ENCODE data around the gene ZNF365.

Gene ZNF365

DNA sequence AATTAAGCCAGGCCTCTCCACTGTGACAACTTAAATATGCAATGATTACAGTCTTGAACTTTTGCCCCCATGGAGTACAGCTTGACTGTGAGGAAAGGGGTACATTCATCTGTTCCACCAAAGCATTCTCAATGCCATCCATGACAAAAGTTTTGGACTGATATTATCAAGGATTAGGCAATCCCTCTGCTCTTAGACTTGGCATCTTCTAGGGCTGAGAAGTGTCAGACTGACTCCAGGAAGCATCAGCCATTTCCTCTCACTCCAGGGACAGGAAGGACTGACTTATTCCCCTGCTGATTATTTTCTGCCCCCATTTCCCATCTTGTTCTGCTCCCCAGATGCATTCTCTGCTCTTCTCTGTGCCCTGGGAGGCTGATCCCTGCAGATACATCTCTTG, 69.7 kb downstream of the ZNF365 start:
- no peak overlapping the region for H3K4me3 ChIP-seq (ENCODE audit: extremely low read depth, insufficient read depth, low read length, poor library complexity, severe bottlenecking)
- no peaks in the 10 kb centered on the region for H3K36me3 ChIP-seq (ENCODE audit: control insufficient read depth, insufficient read depth, low read length)
- H3K27ac ChIP-seq (ENCODE audit: low read depth, low read length, severe bottlenecking) = no peak overlapping the region
- peaks cover 4% of the 10 kb centered on the region for H3K4me1 ChIP-seq (ENCODE audit: control insufficient read depth, insufficient read depth, low read length, poor library complexity, severe bottlenecking)
- no peaks in the 10 kb centered on the region for H3K9me3 ChIP-seq (ENCODE audit: control insufficient read depth, low read length)

DNA sequence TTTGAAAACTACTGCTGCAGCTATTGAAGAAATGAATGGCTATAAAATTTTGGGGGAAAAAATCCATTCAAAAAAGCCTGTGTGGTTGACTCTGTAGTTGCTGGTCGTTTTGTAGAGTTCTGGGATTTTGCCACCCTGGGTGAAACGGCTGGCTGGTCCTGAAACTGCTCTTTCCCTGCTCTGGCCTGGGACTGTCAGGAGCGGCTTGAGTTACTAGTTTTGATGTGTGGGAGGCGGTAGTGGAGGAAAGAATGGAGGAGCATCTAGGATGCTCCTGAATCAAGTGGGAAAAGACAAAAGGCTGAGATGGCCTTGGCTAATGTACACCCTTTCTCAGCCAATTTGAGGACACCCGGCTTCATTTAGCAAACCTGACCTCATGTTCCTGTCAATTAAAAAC, 72.5 kb downstream of the ZNF365 start:
- no peak overlapping the region for H3K4me3 ChIP-seq (ENCODE audit: extremely low read depth, insufficient read depth, low read length, poor library complexity, severe bottlenecking)
- no peaks in the 10 kb centered on the region for H3K36me3 ChIP-seq (ENCODE audit: control insufficient read depth, insufficient read depth, low read length)
- H3K4me1 ChIP-seq (ENCODE audit: control insufficient read depth, insufficient read depth, low read length, poor library complexity, severe bottlenecking) = peaks cover 4% of the 10 kb centered on the region
- no peaks in the 10 kb centered on the region for H3K9me3 ChIP-seq (ENCODE audit: control insufficient read depth, low read length)
- H3K27ac ChIP-seq (ENCODE audit: low read depth, low read length, severe bottlenecking) = no peak overlapping the region
- WGBS, 2 experiments (ENCODE audit: insufficient coverage in 2 of 2) = 67 to 76% methylated on average over 2 to 3 of the region's 5 CpGs

DNA sequence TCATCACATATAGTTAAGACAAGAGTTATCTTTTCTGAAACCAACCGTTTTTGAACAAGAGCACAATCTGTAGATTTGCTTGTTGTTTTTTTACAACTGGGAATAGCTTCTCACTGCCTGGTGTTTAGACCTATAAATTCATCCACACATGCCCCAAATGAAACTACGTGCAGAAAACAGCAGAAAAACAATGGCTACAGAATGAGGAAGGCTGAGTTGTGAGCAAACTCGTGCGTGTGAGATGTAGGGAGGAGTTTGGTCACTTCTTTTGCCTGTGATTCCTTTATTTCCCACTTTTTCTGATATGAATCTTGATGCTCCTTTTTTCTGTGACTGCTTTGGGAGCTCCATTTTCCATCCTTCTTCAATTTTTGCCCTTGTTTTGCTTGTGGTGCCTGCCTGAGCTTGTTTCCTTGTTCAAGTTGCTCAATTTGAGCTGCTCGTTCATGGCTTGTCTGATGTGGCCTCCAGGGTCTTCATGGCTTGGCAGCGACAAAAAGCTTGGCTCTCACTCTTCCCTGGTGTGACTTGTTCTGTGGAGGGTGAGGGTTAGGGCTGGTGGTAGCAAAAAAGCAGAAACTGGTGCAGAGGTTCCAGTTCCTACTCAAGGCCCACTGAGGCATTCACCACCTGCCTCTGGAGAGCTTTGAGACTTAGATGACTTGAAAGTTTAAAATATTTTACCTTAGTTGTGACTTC, 76.9 kb downstream of the ZNF365 start:
- H3K36me3 ChIP-seq (ENCODE audit: control insufficient read depth, insufficient read depth, low read length) = no peaks in the 10 kb centered on the region
- peaks cover 8% of the 10 kb centered on the region for H3K4me1 ChIP-seq (ENCODE audit: control insufficient read depth, insufficient read depth, low read length, poor library complexity, severe bottlenecking)
- no peak overlapping the region for H3K4me3 ChIP-seq (ENCODE audit: extremely low read depth, insufficient read depth, low read length, poor library complexity, severe bottlenecking)
- WGBS, 2 experiments (ENCODE audit: insufficient coverage in 2 of 2) = 76 to 100% methylated on average over 1 to 4 of the region's 6 CpGs
- H3K27ac ChIP-seq (ENCODE audit: low read depth, low read length, severe bottlenecking) = no peak overlapping the region
- no peaks in the 10 kb centered on the region for H3K9me3 ChIP-seq (ENCODE audit: control insufficient read depth, low read length)

DNA sequence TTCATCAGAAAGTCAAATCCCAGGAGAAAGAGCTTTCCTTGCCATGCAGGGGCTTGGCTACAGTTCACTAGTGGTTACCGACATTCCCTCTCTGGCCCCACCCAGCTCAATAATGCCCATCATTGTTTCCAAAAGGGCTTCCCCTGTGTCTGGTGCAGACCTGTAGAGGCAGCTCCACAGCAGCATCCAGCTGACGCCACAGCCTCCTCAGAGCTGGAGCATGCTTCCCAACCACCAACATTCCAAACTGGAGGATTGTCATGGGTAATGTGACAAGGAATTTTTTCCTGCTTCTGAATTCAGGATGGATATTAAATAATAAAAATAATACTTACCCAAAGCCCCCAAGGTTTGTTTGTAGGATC, 77.4 kb downstream of the ZNF365 start:
- Histone ChIP-seq H3K4me1 (ENCODE audit: control insufficient read depth, insufficient read depth, low read length, poor library complexity, severe bottlenecking) (peaks cover 8% of the 10 kb centered on the region), H3K9me3 (ENCODE audit: control insufficient read depth, low read length) (no peaks in the 10 kb centered on the region), H3K4me3 (ENCODE audit: extremely low read depth, insufficient read depth, low read length, poor library complexity, severe bottlenecking) (no peak overlapping the region), H3K36me3 (ENCODE audit: control insufficient read depth, insufficient read depth, low read length) (no peaks in the 10 kb centered on the region), H3K27ac (ENCODE audit: low read depth, low read length, severe bottlenecking) (no peak overlapping the region)
- 63 to 75% methylated on average over 1 of the region's 2 CpGs for WGBS, 2 experiments (ENCODE audit: insufficient coverage in 2 of 2)

All from mesodermal cell (in vitro differentiated cells).